ENCODE data around the gene PNMA8B. TPM values are rescaled to one million over a fixed set of nuclear protein-coding genes. Genes with fewer than 3 reads are reported as not detected.

The PNMA8B gene
- total and polyA plus RNA-seq, 12 donors = 7.6 to 63.4 (median 29.3) TPM

- no peaks in the 10 kb centered on the region for H3K27me3 ChIP-seq
- H3K4me3 ChIP-seq = no peak overlapping the region
- intact Hi-C loops (cut with DNase I) = no loop called here
- H3K9me3 ChIP-seq (replicated peaks in 1 of 3) = no peaks in the 10 kb centered on the region
- no peak for DNase-seq
- H3K27ac ChIP-seq = no peak overlapping the region
- WGBS, 4 donors = 73 to 78% (median 76%) methylated on average over 3 of the region's 3 CpGs
- no peak for TF ChIP-seq POLR2A (IDR thresholded peaks at IDR 0.05)
- TF ChIP-seq, protein P1, sequence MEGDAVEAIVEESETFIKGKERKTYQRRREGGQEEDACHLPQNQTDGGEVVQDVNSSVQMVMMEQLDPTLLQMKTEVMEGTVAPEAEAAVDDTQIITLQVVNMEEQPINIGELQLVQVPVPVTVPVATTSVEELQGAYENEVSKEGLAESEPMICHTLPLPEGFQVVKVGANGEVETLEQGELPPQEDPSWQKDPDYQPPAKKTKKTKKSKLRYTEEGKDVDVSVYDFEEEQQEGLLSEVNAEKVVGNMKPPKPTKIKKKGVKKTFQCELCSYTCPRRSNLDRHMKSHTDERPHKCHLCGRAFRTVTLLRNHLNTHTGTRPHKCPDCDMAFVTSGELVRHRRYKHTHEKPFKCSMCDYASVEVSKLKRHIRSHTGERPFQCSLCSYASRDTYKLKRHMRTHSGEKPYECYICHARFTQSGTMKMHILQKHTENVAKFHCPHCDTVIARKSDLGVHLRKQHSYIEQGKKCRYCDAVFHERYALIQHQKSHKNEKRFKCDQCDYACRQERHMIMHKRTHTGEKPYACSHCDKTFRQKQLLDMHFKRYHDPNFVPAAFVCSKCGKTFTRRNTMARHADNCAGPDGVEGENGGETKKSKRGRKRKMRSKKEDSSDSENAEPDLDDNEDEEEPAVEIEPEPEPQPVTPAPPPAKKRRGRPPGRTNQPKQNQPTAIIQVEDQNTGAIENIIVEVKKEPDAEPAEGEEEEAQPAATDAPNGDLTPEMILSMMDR (IDR thresholded peaks at IDR 0.05) = no peak
- no peaks in the 10 kb centered on the region for H3K36me3 ChIP-seq (replicated peaks in 1 of 2)
- no peaks in the 10 kb centered on the region for H3K4me1 ChIP-seq (replicated peaks in 1 of 2)
Observed at GRCh38 chr19:46454244-46454643, 41.4 kb downstream of the PNMA8B start.

DNA sequence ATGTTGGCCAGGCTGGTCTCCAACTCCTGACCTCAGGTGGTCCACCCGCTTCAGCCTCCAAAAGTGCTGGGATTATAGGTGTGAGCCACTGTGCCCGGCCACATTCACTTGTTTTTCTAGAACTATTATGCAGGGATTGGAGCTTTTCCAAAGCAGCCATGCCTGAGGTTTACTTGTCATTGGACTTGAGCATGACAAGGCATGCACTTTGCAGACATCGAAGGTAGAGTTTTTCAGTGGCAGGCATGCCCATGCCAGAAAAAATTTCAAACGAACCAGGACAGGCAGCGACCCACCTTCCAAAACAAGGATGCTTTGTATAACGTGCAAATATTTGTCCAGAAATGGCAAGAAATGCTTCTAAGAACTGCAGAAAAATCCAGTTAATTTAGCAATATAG, 42.0 kb downstream of the PNMA8B start:
- Histone ChIP-seq H3K27me3 (no peaks in the 10 kb centered on the region), H3K4me3 (no peak overlapping the region), H3K9me3 (replicated peaks in 1 of 3) (no peaks in the 10 kb centered on the region), H3K27ac (no peak overlapping the region), H3K4me1 (replicated peaks in 1 of 2) (no peaks in the 10 kb centered on the region), H3K36me3 (replicated peaks in 1 of 2) (no peaks in the 10 kb centered on the region)
- TF ChIP-seq POLR2A (IDR thresholded peaks at IDR 0.05) = no peak
- TF ChIP-seq, protein P1 (IDR thresholded peaks at IDR 0.05) = no peak
- intact Hi-C loops (cut with DNase I) = no loop called here
- DNase-seq = no peak
- 87 to 91% (median 89%) methylated on average over 6 of the region's 6 CpGs for WGBS, 4 donors

GRCh38 chr19:46452186-46452585, 43.5 kb downstream of the PNMA8B start:
- H3K4me3 ChIP-seq = no peak overlapping the region
- intact Hi-C loops (cut with DNase I) = no loop called here
- no peak for DNase-seq
- H3K9me3 ChIP-seq (replicated peaks in 1 of 3) = no peaks in the 10 kb centered on the region
- 45 to 54% (median 49%) methylated on average over 4 of the region's 4 CpGs for WGBS, 4 donors
- no peaks in the 10 kb centered on the region for H3K27me3 ChIP-seq
- H3K27ac ChIP-seq = no peak overlapping the region
- H3K36me3 ChIP-seq (replicated peaks in 1 of 2) = no peaks in the 10 kb centered on the region
- H3K4me1 ChIP-seq (replicated peaks in 1 of 2) = no peaks in the 10 kb centered on the region
- TF ChIP-seq POLR2A (IDR thresholded peaks at IDR 0.05) = no peak
- TF ChIP-seq, protein P1 (IDR thresholded peaks at IDR 0.05) = no peak

GRCh38 chr19:46451352-46451751, 44.3 kb downstream of the PNMA8B start:
- Histone ChIP-seq H3K4me3 (no peak overlapping the region), H3K9me3 (replicated peaks in 1 of 3) (no peaks in the 10 kb centered on the region), H3K27ac (no peak overlapping the region), H3K4me1 (replicated peaks in 1 of 2) (no peaks in the 10 kb centered on the region), H3K27me3 (no peaks in the 10 kb centered on the region), H3K36me3 (replicated peaks in 1 of 2) (no peaks in the 10 kb centered on the region)
- no peak for DNase-seq
- TF ChIP-seq, protein P1 (IDR thresholded peaks at IDR 0.05) = no peak
- no peak for TF ChIP-seq POLR2A (IDR thresholded peaks at IDR 0.05)
- intact Hi-C loops (cut with DNase I) = no loop called here
- WGBS, 4 donors = 66 to 76% (median 72%) methylated on average over 6 of the region's 6 CpGs
